Activated CD8-positive, alpha-beta memory T cell treated with anti-CD3 and anti-CD28 coated beads, Interleukin-2, amount 50 U/mL, for 4 hours (primary cell): ENCODE data around the gene BSND.
"Not testable (repeated sequence)": the region's sequence is repeated elsewhere in the genome, so short reads cannot be mapped to it uniquely, and the experiment has no call there.

ENCODE experiments used
- DNase-seq: peaks from one replicate; pipeline ENCODE4 v3.0.0-alpha.2; 2020

The BSND gene

DNA sequence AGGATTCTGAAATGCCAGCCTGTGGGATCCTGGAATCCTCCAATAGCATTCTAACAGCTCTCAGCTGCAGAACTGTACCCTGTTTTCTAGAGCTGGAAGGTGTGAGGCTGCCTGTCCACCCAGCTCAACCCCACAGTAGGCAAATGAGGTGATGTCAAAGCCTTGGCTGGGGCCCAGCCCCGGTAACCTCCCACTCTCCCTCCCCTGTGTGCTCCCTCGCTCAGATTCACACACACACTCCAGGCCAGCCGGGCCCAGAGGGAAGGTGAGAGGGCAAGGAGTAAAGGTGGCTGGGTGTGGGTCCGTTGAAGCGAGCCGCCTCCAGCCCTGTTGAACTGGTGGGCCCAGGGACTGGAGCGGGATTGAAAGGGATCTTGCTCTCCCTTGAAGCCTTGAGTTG is at the start of gene BSND:
Gene BSND (plus strand): TSS at position 257 of the 400 bp plus-strand sequence. CDS start 254 bp downstream, outside the sequence.
- DNase-seq, result no peak

DNA sequence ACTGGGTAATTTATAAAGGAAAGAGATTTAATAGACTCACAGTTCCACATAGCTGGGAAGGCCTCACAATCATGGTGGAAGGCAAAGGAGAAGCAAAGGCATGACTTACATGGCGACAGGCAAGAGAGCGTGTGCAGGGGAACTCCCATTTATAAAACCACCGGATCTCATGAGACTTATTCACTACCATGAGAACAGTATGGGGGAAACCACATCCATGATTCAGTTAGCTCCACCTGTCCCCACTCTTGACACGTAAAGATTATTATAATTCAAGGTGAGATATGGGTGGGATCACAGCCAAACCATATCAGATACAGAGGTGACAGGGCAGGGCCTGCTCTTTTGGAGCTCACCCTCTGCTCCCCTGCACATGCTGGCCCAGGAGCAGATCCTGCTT is 49.7 kb upstream of the BSND start:
- no peak for DNase-seq

DNA sequence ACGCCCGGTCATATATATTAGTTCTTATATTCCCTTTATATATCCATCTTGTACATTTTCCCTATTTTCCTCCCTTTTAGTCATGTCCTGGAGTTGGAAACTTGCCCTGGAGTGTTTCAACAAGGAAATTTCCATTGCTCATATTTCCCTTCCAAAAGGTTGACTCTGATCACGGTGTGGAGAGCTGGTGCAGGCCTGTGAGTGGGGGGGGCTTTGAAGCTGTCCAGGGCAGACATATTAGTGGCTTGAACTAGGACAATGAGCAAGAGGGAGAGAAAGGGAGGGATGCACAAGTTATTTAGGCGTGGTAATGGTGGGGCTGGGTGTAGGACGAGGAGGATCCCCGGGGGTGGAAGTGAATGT is 48.7 kb upstream of the BSND start:
- DNase-seq, result no peak

DNA sequence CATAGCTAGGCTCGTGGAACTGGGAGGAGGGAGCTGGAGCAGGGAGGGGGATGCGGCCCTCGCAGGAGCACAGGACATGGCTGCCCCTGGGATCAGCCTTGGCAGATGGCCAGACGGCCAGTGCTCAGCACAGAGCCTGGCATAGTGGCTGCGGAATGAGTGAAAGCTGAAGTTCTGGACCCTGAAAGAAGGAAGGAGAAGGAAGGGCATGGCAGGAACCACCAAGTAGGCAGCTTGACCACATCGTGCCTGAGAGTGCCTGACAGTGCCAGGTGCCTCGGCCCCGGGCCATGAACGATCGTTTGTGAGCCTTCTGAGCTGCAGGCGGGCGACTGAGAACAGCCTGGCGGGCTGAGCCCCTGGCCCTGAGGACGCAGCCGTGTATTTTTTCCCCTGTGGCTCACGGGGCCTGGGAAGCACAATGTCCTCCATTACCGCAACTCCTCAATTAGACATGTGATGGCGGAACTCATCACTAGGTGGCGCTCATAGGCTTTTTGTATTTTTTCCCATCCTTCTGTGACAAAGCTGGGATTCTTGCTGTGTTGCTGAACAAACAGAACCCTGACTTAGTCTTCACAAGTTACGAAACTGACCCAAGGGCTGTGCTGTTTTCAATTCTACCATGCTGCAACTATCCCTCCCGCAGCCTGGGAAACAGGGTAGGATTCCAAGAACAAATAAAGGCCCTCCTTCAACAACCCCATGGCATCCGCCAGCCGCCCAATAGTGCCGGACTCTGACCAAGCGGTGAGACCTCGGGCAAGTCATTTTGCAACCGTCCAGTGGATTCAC is 48.2 kb upstream of the BSND start:
- peak; percentile 40 for DNase-seq

DNA sequence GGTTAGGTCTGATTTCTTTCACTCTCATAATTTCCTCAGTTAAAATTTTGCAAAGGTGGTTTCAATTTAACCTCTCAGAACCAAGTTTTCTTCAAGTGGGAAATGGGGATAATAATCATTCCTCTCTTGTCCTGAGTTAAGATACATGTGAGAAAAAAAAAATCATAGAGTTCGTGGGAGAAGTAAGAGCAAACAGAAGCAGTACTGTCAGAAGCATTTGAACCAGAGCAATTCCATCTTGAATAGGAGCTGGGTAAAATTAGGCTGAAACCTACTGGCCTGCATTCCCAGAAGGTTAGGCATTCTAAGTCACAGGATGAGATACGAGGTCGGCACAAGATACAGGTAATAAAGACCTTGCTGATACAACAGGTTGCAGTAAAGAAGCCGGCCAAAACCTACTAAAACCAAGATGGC is 46.9 kb upstream of the BSND start:
- DNase-seq, result no peak

DNA sequence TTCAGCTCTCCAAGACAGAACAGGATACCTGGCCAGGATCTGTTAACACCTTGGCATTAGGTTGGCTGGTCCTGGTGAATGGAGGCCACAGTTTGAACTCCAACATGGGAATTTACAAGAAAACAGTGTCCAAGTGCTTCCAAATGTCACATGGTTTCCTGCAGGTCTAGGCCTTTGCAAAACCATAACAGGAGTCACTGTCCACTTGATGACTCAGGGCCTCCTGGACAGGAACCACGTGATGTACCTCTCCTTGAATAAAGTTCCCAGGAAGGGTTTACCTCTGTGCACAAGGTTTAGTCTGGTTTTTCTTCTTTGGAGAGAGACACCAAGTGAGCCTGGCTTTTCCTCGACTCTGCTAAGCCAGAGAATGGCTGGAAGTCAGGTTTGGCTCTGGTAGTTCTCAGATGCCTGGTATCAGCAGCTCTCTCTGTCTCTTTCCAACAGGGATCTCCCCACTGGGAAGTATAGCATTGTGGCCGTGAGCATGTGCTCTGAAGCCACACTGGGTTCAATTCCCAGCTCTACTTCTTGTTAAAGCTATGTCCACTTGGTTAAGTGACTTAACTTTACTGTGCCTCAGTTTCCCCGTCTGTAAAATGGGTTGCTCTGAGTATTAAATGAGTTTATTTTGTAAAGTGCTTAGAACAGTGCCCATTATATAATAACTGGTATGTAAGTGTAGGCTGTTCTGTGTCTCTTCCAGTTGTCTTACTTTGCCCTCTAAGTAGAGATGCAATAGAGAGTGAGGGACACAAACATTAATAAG is 45.6 kb upstream of the BSND start:
- DNase-seq, result no peak

DNA sequence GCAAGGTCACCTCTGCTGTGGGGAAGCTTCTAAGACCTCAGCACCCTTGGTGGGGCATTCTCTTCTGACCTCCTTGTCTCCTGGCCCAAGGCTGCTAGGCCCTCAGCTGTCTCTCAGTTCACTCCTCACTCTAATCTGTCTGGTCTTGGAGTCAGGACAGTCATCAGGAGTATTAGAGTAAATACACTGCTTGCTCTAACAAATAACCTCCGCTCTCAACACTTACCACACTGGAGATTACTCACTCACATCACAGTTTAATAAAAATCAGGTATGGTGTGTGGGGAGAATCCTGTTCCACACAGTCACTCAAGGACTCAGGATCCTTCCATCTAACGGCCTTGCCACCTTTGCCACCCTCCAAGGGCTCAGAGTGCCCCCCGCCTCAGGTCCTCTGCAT is 44.9 kb upstream of the BSND start:
- no peak for DNase-seq

DNA sequence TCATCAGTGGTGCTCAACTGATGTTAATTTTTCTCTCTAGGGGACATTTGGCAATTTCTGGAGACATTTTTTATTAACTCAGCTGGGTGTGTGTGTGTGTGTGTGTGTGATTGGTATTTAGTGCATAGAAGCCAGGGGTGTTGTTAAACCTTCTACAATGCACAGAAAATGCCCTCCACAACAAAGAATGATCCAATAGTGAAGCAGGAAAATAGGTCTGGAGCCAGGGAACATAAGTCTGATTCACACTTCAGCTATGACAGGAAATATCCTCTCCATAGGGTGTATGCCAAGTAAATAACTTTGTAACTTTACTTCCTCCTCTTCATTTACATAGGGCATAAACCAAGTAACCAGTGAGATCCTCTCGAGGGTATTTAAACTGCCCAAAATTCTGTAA is 43.4 kb upstream of the BSND start:
- no peak for DNase-seq

DNA sequence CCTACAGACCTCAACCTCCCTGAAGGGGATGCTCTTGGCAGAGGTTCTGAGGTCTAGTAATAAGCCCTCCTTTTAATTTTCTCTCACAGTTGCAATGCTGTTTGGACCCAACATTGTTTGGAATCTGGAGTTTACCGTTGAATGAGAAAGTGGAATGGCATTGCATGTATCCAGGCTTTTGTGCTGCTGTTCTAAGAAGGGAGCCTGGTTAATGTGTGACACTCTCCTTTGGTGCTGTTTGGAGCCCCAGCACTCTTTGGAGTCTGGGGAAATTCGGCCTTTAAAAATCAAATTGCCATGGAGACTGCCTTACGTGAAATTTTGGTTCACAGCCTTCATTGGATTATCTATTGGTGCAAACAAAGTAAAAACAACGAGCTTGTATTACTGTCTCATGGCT is 42.0 kb upstream of the BSND start:
- DNase-seq, result no peak

DNA sequence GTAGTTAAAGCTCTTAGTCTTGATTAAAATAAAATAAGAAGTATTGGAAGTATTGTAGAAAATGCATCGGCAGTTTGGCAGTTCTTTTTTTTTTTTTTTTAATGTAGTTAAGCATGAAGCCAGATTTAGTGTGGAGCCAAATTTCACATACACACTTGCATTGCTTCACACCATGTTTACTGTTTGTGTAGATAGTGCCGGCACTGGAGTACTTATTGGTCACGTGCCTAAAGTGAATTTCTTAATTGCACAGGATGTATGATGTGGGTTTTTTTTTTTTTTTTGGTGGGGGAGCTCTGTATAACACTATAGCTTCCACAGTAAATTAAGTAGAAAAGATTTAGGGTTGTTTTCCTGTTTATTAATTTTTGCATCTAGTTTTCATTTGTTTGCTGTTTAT is 39.5 kb upstream of the BSND start:
- no peak for DNase-seq

DNA sequence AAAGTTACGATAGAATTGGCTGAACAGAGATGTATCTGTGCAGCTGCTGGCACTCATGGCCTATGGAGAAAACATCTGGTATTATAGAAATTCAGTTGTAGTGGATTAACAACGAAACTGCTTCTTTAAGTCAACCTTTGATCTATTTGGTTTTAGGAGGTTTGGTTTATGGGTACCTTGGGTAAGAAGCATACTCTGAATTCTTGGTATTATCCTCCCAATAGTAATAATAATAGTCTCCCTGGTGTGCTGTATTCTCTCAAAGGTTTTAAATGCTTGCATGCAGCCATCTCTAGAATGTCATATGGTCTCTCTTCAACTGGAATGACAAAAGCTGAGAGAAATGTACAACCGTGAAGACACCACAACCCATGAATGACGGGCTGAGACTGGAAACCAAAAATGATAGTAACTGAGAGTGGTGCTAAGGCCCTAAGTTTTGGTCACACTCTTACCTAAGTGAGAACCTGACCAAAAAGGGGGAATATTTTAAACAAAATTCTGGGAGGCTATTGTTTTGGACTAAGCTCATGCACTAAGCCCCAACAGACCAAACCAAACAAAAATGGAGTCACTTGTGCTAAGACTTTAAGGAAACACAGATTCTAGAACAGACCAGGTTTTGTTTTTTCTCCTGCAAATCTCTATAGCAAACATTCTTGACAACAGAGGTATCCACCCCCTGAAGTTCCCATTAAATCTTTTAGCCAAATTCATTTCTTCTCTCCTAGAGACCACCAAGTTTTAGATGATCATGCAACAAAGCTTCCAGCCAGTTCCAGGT is 35.9 kb upstream of the BSND start:
- no peak for DNase-seq

DNA sequence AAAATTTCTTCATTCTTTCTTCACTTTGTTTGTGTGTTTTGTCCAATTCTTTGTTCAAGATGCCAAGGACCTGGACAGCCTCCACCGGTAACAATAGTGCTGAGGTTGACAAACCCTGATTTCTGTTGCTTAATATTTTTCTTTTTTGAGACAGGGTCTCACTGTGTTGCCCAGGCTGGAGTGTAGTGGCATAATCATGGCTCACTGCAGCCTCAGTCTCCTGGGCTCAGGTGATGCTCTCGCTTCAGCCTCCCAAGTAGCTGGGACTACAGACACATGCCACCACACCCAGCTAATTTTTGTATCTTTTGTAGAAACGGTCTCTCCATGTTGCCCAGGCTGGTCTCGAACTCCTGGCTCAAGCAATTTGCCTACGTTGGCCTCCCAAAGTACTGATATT is 34.9 kb upstream of the BSND start:
- DNase-seq, result not testable (repeated sequence)

DNA sequence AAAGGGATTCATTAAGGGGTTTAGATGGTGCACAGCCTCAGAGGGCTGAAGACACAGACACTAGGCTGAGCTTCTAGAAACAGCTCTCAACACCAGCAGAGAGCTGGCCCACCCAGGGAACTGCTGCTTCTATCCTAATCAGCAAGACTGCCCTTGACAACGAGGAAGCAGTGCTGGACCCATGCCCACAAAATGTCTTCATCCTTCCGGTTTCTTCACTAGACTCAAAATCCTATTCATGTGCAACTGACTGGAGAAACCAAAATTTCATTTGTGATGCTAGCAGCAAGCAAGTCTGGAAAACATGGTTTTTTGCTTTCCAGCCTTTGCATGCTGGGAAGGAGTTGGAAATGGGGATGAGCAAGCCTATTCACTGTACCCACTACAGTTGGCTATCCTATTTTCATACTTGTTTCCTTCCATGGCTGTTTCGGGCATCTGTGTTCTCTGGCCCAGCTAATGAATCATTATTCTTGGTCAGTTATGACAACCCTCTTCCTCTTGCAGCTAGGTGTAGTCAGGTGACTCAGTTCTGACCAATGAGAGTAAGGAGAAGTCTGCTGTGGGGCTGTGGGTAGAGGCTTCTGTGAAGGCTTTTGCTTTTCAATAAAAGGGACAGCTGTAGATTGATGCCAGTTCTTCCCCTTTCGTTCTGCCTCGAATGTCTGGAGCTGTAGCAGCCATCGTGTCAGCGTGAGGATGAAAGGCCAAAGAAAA is 33.0 kb upstream of the BSND start:
- DNase-seq, result no peak

DNA sequence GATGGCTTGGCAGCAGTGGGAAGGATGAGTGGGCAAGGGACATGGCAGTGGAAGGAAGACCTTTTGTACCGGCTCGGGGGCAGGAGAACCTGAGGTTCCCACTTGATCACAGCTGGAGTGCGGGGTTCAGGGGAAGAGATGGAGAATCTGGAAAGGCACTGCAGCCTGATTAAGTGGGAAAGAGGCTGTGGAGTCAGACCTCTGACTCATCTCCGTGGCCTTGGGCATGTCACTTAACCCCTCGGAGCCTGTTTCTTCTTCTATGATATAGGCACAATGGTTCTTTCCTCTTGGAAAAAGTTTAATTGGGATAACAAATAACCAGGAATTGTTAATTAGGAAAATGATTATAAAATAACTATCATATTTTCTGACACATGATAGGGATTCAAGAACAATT is 31.4 kb upstream of the BSND start:
- no peak for DNase-seq

DNA sequence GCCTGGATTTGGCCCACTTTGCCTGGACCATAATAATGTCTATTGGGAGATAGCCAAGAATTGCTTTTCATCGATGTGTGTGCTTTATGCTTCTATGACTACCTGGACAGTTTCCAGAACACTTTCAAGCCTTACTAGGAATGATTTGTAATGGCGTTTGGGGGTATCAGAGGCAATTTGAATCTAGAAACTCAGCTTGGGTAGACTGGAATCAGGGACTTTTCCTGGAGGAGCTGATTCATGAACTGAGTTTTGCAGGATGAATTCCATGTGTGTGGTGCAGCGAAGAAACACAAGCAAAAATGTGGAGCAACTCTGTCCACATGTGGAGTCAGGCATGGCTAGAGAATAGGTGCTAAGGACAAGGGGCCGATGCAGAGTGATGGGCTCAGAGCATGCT is 30.2 kb upstream of the BSND start:
- DNase-seq, result no peak

DNA sequence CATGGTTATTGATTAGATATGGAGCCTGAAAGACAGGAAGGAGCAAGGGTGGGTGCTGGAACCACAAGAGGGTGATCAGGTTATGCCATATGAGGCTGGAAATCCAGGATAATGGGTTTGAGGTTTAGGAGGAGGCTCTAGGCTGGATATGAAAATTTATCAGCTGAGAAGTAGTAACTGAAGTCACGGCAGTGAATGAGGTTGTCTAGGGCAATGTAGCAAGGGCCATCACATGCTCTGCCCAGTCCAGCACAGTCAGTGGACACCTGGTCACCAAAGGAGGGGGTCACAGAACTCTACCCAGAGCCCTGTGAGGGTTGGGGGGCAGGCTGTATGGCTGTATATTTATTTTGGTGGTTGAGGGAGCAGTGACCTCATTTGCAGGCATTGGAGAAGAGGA is 28.9 kb upstream of the BSND start:
- no peak for DNase-seq

DNA sequence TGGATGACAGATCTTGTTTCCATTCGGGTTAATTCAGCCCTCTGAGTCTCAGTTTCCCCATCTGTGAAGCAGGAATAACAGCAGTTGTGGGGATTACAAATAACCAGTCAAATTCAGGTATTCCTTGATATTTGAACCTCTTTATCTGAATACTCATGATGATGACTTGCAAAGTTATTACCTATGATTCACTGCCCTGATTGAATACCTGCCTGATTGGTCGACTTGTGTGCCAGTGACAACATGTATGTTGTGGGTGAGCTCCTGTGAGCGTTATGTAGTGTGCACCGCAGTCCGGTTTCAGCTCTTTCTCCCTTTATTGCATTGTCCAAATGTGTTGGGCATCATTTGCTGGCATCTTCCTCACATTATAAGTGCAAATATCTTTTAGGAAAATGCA is 27.8 kb upstream of the BSND start:
- DNase-seq, result no peak

DNA sequence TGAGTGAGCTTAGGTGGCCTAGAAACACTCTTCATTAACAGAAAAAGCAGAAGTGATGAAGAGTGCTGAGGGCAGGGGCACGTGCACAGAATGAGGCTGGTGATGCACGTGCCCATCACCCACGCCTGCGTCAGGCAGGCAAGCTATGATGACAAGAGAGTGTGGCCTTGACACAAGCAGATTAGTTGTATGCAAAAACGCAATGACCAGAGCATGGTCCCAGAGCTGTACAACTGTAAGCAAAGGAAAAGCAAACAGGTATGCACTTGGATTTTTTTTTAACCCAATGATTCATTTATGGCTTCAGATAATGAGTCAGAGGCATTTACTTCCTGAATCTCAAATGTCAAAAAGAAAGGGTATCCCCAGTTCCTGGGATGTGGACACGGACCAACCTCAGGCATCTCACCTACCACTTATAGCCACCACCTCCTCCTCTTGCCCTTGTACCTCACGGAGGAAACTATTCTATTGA is 27.4 kb upstream of the BSND start:
- DNase-seq, result no peak

DNA sequence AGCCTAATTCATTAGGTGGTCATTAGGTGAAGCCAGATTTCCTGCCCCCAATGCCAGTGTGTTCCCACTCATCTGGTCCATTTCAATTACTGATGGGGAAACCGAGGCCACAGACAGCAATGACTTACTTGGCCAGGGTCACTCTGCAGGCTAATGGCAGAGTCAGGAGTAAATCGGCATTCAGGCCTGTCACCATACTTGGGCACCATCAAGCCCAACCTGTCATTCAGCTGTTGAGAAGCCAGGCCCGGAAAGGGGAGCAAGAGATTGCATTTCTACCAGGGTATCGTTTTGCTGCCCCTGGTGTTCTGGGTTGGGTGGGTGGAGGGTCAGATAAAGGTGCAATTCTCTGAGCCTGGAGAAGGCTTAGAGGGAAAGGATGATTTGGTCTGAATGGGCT is 26.3 kb upstream of the BSND start:
- DNase-seq, result no peak

DNA sequence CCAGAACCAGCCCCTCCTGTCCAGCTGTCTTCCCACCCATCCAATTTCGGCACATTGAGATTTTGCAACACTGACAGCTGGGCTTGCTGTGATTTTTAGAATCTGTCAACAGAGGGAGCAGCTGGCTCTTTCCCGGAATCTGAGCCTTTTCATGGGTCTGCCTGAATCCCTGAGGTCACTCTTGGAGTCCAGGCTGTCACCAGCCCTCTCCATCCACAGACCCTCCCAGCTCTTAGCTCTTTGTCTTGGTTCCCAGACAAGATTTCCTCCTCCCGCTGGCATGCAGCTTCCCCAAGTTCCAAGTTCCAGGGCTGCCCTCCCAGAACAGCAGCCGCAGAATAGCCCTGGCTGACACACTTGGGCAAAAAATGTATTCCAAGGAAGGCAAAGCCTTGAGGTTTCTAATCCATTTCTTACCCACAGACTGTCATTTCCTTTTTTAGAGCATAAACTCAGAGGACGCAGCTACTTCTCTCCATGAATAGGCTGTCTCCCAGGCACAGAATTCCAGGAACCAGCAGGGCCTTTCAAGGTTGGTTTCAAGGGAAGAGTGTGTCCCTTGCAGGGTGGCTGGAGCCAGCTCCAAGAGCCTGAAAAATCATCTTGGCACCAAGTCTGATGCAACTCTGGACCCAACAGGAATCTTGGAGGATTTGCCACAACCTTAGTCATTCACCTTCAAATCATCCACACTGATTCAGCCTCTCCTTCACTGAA is 25.4 kb upstream of the BSND start:
- DNase-seq, result no peak

DNA sequence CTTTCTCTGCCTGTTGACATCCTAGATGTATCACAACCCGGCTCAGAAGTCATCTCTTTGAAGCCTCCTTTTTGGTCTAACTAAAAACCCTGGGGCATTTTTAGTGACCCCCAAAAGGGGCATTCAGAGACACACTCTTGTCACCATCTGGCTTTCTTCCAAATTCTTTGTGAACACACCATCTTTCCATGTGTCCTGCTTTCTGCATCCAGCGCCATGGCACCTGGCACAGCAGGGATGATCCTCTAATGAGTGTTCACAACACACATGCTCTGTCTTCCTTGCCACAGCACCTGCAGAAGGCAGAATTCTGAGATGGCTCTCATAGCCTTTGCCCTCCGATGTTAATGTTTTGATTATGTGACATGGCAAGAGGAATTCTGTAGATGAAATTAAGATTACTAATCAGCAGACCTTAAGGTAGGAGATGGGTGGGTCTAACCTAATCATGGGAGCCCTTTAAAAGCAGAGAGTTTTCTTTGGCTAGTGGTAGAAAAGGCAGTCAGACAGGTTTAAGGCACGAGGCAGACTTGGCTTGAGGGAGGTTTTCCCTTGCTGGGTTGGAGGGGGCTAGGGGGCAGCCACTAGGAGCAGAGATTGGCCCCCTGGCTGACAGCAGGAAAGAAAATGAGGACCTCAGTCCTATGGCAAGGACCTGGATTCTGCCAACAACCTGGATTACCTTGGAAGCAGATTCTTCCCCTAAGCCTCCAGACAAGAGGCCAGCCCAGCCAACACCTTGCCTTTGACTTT is 23.2 kb upstream of the BSND start:
- DNase-seq, result no peak

DNA sequence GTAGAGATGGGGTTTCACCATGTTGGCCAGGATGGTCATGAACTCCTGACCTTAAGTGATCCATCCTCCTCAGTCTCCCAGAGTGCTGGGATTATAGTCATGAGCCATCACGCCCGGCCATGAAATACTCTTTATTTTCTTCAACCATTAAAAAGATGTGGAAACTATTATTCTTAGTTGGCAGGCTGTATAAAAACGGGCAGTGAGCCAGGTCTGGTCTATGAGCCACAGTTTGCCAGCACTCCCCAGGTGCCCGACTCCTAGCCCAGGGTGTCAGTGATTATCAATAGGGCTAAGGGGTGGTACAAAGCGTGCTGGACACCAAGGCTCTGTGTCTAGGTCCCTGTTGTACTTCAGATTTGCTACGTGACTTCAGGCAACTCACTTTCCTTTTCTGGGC is 22.0 kb upstream of the BSND start:
- no peak for DNase-seq
